Body of pancreas (tissue), 4 donors: ENCODE measurements around the gene CYP19A1.

Experiments used
- POLR2A ChIP-seq, 3 donors: fragments of 450-650 bp; IDR thresholded peaks; one replicate each; pipeline ENCODE4 v1.6.1; 2016; ENCODE audit warnings: antibody characterized with exemption in 3 of 3, mild to moderate bottlenecking in 2 of 3
- TF ChIP-seq, protein P1 (sequence below), 7 experiments: fragments of 450-650 bp in 4 of 7; fragments of 200-600 bp in 3 of 7; sonication (generic) in 3 of 7; IDR thresholded peaks; one replicate each; pipeline ENCODE4 v1.5.1; 2016 to 2019; ENCODE audit warnings: antibody characterized with exemption in 7 of 7

DNA sequence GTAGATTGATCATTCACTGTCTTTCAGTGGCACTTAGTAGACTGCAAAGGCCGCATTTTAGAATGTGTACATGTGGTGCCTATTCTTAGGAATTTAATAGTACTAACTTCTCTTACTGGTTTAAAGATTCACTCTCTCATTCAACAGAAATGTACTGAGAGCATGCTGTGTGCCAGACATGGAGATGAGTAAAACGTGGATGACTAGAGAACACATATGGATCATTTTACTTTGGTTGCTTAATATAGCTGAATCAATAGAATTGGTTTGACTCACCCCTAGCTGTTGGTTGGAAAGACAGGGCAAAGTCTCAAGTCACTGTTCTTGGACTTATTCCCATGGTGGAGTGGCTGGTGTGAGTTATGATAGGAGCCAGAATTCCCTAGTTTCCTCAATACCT lies 134.6 kb downstream of the CYP19A1 start:
- TF ChIP-seq, protein P1, sequence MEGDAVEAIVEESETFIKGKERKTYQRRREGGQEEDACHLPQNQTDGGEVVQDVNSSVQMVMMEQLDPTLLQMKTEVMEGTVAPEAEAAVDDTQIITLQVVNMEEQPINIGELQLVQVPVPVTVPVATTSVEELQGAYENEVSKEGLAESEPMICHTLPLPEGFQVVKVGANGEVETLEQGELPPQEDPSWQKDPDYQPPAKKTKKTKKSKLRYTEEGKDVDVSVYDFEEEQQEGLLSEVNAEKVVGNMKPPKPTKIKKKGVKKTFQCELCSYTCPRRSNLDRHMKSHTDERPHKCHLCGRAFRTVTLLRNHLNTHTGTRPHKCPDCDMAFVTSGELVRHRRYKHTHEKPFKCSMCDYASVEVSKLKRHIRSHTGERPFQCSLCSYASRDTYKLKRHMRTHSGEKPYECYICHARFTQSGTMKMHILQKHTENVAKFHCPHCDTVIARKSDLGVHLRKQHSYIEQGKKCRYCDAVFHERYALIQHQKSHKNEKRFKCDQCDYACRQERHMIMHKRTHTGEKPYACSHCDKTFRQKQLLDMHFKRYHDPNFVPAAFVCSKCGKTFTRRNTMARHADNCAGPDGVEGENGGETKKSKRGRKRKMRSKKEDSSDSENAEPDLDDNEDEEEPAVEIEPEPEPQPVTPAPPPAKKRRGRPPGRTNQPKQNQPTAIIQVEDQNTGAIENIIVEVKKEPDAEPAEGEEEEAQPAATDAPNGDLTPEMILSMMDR (IDR thresholded peaks at IDR 0.05): no peak
- TF ChIP-seq POLR2A (IDR thresholded peaks at IDR 0.05): no peak
